ENCODE measurements around the gene GPR78. TPM values are rescaled to one million over a fixed set of nuclear protein-coding genes. Genes with fewer than 3 reads are reported as not detected.

GPR78 gene
- total and polyA plus RNA-seq, 2 of the 13 experiments (the other 11 are each of a cell fraction or from before 2014, with no cell fraction given): 0.01 to 0.07 TPM

GRCh38 chr4:8544282-8544681 is 35.9 kb upstream of the GPR78 start:
- H3K27ac ChIP-seq (ENCODE audit: extremely low read length, insufficient read depth, low read length): no peak overlapping the region
- POLR2A ChIA-PET: no interaction called here
- H3K9me3 ChIP-seq (ENCODE audit: low read length): no peaks in the 10 kb centered on the region
- TF ChIP-seq ZNF431 (CRISPR knock-in tag; IDR thresholded peaks at IDR 0.05; ENCODE audit: borderline replicate concordance, low read depth) (no peak), PLRG1 (conservative IDR thresholded peaks at IDR 0.05) (no peak), TFAP4 (IDR thresholded peaks at IDR 0.05; ENCODE audit: borderline replicate concordance, low read depth) (no peak), PAF1 (CRISPR knock-in tag; IDR thresholded peaks at IDR 0.05) (no peak)
- DNase-seq (ENCODE audit: low spot score) (no peak), ATAC-seq (no peak), FAIRE-seq (no peak)
- H3K4me1 ChIP-seq (ENCODE audit: insufficient read depth, low read length): no peaks in the 10 kb centered on the region
- CTCF ChIA-PET (ENCODE audit: low intra/inter-chr PET ratio, low total read pairs): no interaction called here
- peaks cover 2 to 39% of the 10 kb centered on the region in 2 experiments for H3K27me3 ChIP-seq (ENCODE audit: control insufficient read depth in 1 of 2, insufficient read depth in 2 of 2, low read length in 2 of 2)
- no peak overlapping the region for H3K4me2 ChIP-seq (ENCODE audit: low read depth, low read length)
- intact Hi-C loops (cut with micrococcal nuclease; ENCODE audit: unreplicated experiment) (no loop called here), in situ Hi-C loops (cut with HindIII; ENCODE audit: extremely low pct_ligation_motif_present, low pct_unique_long_range_greater_than_20kb) (loop anchor here (10.0 kb wide), 1 partner anchor 69 kb away; no protein-coding TSS in a partner anchor)
- no peak overlapping the region for H2AFZ ChIP-seq (ENCODE audit: low read length)
- no peaks in the 10 kb centered on the region for H4K20me1 ChIP-seq (ENCODE audit: insufficient read depth, low read length)
- no peaks in the 10 kb centered on the region for H3K36me3 ChIP-seq (replicated peaks in 1 of 2; ENCODE audit: control insufficient read depth in 1 of 2, insufficient read depth in 2 of 2, low read length in 2 of 2)
- H3K4me3 ChIP-seq (replicated peaks in 1 of 3; ENCODE audit: insufficient read depth in 1 of 3, low read depth in 2 of 3, low read length in 3 of 3): no peak overlapping the region
- no TSS peak for BruUV-seq (replicated peaks)
- 18% methylated on average over 3 of the region's 3 CpGs for WGBS (ENCODE audit: low lambda C conversion rate)
- H3K79me2 ChIP-seq (ENCODE audit: insufficient read depth, low read length): no peaks in the 10 kb centered on the region
- no peak overlapping the region for H3K9ac ChIP-seq (ENCODE audit: insufficient read depth, low read depth, low read length)

- Histone ChIP-seq H3K36me3 (replicated peaks in 1 of 2; ENCODE audit: control insufficient read depth in 1 of 2, insufficient read depth in 2 of 2, low read length in 2 of 2) (no peaks in the 10 kb centered on the region), H3K9me3 (ENCODE audit: low read length) (no peaks in the 10 kb centered on the region), H2AFZ (ENCODE audit: low read length) (no peak overlapping the region), H3K79me2 (ENCODE audit: insufficient read depth, low read length) (no peaks in the 10 kb centered on the region), H3K4me3 (replicated peaks in 1 of 3; ENCODE audit: insufficient read depth in 1 of 3, low read depth in 2 of 3, low read length in 3 of 3) (no peak overlapping the region), H4K20me1 (ENCODE audit: insufficient read depth, low read length) (no peaks in the 10 kb centered on the region), H3K4me2 (ENCODE audit: low read depth, low read length) (no peak overlapping the region), H3K9ac (ENCODE audit: insufficient read depth, low read depth, low read length) (no peak overlapping the region), H3K27me3 (ENCODE audit: control insufficient read depth in 1 of 2, insufficient read depth in 2 of 2, low read length in 2 of 2) (peaks cover 2 to 43% of the 10 kb centered on the region in 2 experiments), H3K4me1 (ENCODE audit: insufficient read depth, low read length) (no peaks in the 10 kb centered on the region), H3K27ac (ENCODE audit: extremely low read length, insufficient read depth, low read length) (no peak overlapping the region)
- POLR2A ChIA-PET: no interaction called here
- ATAC-seq (no peak), FAIRE-seq (no peak), DNase-seq (ENCODE audit: low spot score) (no peak)
- intact Hi-C loops (cut with micrococcal nuclease; ENCODE audit: unreplicated experiment) (no loop called here), in situ Hi-C loops (cut with HindIII; ENCODE audit: extremely low pct_ligation_motif_present, low pct_unique_long_range_greater_than_20kb) (loop anchor here (10.0 kb wide), 1 partner anchor 70 kb away; no protein-coding TSS in a partner anchor)
- TF ChIP-seq ZBTB21 (CRISPR knock-in tag; IDR thresholded peaks at IDR 0.05) (no peak), SMARCC2 (IDR thresholded peaks at IDR 0.05) (no peak)
- TF ChIP-seq, protein P1, sequence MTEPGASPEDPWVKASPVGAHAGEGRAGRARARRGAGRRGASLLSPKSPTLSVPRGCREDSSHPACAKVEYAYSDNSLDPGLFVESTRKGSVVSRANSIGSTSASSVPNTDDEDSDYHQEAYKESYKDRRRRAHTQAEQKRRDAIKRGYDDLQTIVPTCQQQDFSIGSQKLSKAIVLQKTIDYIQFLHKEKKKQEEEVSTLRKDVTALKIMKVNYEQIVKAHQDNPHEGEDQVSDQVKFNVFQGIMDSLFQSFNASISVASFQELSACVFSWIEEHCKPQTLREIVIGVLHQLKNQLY (CRISPR knock-in tag; IDR thresholded peaks at IDR 0.05): no peak
- WGBS (ENCODE audit: low lambda C conversion rate): 52% methylated on average over 18 of the region's 32 CpGs
- no TSS peak for BruUV-seq (replicated peaks)
- CTCF ChIA-PET (ENCODE audit: low intra/inter-chr PET ratio, low total read pairs): no interaction called here
Measured at GRCh38 chr4:8544741-8545438, 35.3 kb upstream of the GPR78 start.
